CD4-positive, alpha-beta T cell treated with Interferon gamma for 1 hour (primary cell): ENCODE results near the gene PLXNA2.

Source experiments
- DNase-seq: peaks from one replicate; pipeline ENCODE4 v3.0.0-alpha.2; 2020

The PLXNA2 gene

DNA sequence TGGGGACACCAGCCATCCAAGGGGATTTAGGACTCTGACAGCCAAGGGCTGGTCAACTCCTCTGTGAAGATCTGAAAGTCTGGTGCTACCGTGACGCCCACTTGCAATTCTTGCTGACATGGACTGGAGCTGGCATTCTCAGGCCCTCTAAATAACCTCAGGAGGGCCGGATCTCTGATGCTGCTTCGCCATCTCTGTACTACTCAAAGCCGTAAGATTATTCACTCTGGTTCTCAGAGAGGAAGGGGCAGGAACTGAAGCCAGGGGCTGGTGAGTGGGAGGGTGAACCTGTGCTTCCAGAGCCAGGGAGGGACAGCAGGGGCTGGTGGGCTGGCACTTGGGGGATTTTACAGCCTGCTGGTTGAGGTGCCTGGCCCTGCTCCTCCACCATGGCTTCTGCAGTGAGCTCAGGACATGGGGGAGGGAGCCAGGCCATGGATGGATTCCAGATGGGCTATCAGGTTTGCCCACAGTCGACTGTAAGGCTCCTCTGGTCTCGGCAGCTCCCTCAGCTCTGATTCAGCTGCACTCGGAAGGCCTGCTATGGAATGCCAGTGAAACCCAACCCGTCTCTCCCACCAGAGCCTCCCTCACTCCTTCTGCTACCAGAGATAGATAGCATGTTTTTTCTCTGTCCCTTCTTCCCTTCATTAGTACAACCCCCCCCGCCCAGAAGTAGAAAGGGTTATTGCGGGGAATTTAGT lies 84.5 kb downstream of the PLXNA2 start:
- no peak for DNase-seq

DNA sequence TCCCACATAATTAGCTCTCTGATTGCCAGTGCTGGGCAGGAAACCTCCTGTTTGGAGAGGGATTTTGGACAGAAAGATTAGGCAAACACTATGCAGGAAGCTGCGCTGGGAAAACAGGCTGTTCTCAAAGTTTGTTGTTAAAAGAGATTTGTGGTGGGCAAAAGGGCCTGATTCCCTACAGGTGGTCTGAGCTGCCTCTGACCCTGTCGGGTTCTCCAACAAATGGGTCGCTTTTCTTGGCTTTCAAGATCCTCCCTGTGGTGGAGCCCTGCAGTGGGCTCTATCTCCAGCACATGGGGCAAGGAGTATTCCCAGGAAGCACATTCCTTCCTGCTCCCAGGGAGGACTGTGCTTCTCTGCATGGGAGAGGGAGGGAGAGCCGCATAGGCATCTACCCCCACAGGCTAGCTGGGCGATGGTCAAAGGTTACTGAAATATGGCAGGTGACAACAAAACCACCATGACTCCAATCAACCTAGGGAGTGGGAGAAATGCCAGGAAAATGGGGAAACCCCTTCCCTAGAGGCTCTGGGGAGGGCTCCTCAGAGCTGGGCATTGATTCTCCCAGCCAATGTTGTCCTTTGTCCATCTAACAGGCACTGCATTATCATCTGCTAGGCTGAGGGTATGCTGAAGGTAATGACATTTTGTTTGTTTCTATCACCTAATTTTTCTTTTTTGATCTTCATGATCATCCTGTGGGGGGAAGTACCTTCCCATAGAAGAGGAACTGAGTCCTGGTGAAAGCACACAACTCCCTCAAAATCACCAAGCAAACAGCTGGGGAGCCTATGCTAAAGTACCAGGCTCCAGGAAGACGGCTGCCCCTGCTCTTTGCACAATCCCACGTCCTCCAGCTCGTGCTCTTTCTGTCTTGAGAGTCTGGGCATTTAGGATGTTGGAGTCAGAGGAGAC lies 85.3 kb downstream of the PLXNA2 start:
- DNase-seq: no peak

DNA sequence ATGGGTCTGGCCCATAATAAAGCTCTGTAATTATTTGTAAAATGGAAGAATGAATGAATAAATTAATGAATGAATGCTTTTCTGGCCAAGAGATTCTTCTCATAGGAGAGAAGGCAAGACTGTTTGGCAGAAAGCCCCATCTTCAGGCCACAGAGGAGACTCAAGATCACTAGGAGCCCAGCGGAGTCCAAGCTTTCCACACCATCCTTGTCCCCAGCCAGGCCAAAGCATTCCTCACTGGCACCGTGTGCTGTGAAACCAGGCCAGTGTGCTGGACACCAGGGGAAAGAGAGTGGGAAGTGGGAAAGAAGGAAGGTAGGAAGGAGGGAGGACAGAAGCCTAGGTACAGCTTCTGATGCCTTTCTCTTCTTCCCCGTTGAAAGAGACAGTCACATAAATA lies 86.4 kb downstream of the PLXNA2 start:
- no peak for DNase-seq

DNA sequence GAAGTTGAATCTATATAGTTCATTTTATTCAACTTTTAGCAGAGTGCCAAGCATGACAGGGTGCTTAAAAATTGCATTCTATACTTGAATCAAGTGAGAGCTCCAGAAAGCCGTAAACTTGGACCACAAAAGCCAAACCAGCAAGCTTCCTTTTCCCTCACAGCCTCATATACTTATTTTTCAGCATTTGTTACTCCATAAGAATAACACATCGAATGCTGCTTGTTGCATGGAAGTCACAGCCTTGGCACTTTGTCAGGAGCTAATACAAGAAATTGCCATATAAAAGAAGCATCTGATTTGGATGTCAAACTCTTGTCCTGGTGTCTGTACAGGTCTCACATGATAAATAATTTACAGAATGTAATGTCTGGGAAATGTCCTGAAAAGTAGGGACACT lies 87.4 kb downstream of the PLXNA2 start:
- DNase-seq: no peak

DNA sequence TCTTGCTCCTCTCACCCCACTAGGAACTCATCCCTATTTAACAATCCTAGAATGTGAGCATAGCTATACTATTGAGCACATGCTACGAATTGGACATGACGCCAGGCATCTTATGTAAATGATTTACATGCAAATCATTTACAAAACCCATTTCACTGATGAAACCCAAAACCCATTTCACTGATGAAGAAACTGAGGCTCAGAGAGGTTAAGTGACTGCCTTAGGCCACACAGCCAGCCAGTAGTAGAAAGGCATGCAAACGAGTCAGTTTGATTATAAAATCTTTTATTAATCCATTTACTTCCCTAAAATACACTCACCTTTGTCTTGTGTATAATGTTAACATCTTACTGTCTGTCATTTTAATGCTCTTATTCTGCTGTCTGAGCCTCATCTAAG lies 87.9 kb downstream of the PLXNA2 start:
- DNase-seq: no peak

DNA sequence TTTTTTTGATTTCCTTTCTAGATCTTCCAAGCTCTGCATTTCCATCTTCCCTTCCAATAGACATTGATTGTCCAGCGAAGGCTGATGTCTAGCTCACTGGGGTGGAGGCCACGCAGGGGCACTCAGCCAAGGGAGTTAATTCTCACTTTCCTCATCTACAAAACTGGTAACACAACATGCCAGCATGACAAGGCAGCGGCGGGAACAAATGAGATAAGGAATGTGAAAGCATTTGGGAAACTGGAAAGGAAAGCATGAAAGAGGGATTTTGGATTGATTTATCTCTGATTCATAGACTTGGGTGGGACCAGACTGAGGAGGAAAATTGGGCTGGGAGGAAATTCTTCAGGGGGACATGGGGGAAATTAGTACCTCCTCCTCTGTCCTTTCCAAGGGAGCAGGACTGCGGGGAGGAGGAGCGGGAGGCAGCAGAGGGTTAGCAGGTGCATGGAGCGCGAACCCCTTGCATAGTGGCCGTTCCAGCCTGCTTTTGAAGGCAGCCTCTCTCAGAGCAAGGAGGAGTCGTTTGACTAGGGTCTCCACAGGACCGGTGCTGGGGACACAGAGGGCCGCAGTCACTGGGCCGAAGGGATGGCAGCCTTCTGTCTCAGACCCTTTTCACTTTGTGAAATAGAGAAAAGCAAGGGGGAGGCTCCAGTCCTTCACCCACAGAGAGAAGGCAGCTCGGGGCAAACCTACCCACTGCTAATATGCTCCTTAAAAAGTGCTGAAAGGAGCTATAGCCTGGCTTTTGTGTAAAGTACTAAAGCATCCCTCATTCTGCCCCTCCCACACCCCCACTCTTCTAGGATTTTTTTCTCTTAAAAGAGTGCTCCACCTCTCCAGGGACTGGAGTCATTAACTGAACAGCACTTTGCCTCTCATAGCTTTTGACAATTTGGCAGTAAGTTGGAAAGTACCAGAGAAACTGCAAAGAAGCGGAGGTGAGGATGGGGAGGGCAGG lies 89.2 kb downstream of the PLXNA2 start:
- no peak for DNase-seq

DNA sequence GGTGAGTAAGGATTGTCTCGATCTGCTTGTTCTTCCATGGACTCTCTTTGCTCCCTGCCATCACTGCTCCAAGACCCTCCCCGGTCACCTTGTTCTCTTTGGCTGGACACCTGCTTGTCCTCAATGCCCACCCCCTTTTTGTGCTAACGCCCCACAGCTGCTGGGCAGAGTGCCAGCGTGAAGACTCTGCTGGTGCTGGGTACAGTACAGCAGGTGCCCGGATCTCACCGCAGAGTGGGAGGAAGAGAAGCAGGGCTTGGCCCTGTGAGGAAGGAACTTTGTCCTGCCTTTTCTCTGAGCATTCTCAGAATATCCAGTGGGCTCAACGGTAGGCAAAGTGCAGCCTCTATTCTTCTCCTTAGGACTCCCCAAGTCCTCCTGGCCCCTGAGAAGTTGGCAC lies 90.1 kb downstream of the PLXNA2 start:
- no peak for DNase-seq

DNA sequence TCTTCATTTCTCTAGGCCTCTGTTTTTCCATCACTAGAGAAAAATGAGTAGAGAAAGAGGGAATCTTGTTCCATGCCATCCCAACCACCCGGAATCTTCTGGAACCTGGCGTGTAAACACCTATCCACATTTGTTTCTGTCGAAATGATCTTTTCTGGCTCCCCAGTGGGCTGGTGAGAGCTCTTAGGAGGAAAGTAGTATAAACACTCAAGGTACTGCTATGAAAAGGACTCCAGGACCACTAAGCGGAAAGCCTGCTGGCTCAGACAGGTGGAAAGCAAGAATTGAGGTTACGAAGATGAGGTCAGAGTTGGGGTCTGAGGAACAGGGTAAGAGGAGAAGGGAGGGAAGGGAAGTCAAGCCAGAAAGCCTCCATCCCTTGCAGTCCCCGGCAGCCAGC lies 90.8 kb downstream of the PLXNA2 start:
- no peak for DNase-seq

DNA sequence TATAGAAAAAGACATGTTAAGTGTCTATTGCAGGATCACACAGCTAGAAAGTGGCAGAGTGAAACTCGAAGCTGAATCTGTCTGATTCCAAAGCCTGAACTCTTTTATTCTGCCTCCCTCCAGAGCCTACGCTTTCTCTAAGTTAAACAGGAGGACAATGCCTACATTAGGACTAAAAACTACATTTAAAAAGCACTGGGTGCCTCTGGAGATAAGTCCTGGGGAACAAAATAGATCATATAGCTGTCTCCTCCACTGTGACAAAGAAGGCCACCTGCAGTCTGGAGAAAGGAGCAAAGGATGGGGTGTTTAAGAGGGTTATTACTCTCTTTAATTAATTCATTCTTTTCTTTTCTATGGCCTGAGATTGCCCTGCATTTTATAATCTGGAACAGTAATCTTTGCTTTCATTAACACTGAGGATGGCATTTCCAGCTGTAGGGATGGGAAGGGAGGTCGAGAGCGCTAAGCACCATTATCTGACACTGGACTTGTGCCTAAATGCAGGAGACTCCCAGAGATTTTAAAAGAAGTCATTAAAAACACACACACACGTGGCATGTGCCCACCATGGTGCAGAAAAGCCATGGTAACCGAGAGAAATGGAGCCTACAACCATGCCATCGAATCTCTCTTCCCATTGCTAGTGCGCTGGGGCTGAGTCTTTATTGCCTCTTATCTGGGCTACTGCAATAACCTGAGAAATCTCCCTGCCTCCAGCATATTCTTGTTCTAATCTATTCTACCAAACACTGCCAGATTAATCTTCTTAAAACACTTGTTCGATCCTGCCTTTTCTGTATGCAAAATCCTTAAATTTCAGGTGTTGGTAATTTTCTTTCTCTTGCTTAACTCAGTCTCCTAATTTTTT lies 92.2 kb downstream of the PLXNA2 start:
- DNase-seq: no peak

DNA sequence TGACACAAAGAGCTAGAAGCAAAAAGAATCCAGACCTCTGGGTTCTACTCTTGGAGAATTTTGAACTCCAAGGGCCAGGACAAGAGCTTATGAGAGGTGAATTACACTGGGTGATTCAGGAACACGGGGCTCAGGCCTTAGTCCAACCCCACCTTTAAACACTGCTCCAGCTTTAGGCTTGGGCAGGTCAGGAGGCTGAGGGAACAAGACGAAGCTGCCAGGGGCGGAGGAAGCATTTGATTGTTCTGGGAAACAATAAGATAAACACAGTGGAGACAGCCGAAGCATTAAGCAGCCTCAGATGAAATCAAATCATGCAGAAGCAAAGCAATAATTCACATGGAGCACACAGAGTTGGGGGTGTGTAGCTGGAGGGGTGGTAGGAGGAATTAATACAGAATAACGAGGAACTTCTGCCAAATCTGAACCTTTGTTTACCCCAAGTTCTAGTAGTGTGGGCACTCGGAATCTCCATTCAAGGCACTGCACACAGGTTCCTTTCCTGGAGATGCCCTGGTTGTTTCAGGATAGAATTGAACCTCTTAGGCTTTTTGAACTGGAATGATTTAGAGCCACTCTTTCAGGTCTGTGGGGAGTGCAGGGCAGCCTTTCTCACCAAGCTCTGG lies 93.2 kb downstream of the PLXNA2 start:
- DNase-seq: no peak

DNA sequence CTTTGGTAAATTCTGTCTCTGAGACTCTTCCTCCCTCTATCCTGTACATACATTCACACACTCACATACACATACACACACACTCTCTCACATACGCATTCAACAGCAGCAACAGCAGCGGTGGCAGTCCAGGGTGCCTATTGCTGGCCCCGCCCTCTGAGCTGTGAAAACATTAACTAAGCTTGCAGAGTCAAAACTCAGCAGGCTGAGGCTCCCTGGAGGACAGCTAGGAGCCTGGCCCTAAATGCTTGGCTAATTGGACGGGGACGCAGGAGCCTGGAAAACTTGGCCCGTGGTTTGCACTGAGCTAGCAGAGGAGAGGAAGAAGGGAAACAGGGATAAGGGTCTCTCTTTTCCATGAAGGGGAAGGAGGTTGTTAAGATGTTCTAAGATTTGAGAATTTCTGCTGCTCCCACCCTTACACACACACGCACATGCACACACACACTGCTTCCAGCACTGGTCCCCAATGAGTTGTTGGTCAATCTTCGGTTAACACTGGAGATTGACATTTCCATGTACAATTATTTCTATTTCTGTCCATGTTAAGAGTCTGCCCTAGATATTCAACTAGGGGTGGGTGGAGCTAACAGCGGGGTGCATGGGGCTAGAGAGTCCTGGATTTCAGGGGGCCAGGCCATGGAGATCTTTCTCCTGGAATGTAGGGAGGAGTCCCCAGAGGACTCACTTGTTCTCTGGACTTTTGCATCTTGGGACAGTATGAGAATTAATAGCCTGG lies 94.2 kb downstream of the PLXNA2 start:
- no peak for DNase-seq

DNA sequence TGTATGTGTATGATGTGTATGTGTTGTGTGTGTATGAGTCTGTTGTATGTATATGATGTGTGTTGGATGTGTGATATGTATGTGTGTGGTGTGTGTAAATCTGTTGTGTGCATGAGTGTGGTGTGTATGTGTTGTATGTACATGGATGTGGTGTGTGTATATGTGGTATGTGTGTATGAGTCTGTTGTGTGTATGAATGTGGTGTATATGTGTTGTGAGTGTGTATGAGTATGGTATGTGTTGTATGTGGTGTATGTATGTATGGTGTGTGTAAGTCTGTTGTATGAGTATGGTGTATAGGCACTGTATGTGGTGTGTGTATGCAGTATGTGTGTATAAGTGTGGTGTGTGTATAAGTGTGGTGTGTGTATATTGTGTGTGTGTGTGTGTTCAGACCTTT lies 95.0 kb downstream of the PLXNA2 start:
- DNase-seq: no peak

DNA sequence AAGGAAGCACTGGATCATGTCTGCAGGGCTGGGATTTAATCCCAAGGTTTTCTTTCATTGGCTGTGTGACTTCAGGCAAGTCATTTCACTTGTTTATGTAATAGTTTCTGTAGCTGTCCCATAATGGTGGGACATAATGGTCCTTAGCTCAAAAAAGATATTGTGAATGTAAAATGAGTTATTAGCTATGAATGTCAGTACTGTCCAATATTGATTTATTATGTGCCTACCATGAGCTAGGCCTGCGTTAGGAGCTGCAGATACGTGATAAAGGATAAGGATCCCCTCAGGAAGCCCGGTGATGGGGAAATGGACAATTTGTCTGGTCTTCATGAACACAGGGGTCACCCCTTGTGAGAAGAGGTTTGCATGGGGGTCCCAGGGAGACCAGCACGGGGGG lies 95.8 kb downstream of the PLXNA2 start:
- DNase-seq: no peak

DNA sequence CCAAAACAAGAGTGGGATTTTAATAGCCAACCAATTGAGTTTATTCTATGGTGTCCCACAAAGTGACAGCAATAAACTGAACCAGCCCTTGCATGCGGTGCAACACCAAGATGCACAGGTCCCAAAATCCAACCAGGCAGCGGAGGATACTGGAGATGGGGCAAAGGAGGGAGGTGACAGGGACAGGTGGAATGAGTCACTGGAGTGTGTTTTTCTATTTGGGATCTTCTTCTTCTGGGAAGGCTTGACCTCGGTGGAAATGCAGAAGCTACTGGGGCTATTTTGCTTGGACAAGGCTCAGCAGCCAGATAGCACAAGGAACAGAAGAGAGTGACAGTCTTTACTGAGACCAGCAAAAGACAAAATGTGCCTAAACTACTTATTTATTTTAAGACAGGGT lies 97.5 kb downstream of the PLXNA2 start:
- DNase-seq: no peak

DNA sequence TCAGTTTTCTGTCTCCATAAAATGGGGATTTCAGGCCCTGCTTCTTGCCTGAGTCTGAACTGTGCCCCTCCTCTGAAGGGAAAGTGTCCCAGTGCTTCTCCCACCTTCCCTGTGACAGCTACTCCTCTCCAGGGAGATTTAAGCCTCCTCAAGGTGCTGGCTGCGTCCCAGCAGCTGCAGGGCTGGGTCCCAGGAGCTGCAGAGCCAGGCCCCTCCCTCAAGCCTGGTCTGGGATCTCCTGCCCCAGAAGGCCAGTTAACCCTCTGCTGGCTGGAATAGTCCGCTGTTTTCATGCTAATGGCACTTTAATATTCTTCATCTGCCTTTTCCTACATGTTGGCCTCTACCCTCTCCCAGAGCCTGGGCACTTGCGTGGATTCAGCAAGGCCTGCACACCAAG lies 99.0 kb downstream of the PLXNA2 start:
- no peak for DNase-seq

DNA sequence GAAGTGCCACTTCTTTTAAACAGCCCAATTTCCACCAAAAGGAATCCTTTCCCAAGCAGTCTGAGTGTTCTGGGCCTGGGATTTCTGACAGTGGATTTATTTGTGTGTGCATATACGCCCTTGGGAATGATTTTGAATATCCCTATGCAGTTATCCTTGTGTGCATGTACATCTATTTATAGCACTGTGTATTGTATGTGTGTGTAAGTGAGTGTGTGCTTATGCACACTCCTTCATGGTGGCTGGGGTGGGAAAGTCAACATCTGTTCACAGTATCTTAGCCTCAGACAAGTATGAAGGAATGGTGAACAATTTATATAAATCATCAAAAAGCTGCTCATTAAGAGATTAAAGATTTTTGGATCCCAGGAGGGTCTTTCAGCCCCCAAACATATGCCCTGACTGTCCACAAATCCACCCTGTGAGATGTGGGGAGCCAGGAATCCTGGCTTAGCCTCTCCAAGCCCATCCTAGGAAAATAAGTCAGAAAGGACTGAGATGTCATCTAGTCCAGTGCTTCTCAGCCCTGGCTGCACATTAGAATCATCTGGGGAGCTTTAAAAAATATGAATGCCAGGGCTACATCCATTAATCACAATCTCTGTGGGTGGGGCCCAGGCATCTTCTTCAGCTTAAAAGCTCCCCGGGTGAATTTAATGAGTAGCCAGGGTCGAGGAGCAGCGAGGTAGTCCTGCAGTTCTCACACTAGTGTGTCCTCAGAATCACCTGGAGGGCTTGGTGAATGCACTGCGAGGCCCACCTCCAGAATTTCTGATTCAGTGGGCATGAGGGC lies 101.4 kb downstream of the PLXNA2 start:
- DNase-seq: no peak

DNA sequence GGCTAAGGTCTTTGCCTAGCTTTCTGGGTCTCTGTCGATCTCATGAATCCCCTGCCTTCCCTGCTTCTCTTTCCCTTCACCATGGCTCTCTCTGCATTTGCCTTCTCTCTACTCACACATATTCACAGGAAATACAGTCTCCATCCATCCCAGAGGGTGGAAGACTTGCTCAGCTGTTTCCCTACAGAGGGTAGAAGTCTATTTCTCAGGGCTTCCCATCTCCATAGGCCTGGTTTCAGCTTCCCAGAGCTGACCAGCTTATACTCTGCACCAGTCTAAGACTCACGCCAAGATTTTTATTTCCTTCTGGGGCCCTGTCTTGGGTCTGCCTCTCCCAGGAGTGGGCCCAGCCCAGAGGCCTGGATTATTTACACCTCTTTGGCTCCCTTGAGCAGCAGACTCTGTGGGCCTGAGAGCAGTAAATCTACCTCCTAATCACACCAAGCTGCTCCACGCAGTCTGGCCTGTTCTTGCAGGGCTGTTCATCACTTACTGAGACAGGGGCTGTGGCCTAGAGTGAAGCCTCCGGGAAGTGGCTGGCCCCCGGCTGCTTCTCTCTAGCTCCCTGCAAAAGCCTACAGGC lies 102.5 kb downstream of the PLXNA2 start:
- DNase-seq: no peak

DNA sequence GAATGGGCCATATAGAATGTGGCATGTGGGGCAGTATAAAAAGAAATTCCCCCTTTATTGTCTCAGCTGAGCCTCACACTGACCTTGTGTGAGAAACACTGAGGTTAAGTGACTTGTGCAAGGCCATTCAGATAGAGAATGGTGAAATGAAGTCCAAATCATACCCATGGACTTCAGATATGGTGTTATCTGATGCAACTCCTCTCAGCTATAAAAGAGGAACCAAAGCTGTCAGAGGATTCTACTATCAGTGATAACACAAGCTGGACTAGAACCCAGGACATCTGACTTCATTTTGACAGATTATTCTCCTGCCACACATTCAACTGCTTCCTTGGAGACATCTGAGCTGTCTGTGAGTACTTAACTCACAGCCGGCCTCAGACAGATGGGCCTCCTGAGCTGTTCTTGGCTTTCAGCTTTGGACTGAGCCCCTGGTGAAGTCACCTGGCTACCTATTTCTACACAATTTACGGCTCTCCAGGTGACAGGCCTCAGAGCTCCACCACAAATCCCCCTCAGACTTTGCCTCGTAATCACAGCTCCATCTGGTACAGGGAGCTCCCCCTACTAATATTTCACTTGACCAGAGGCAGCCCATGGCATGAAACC lies 104.6 kb downstream of the PLXNA2 start:
- DNase-seq: no peak

DNA sequence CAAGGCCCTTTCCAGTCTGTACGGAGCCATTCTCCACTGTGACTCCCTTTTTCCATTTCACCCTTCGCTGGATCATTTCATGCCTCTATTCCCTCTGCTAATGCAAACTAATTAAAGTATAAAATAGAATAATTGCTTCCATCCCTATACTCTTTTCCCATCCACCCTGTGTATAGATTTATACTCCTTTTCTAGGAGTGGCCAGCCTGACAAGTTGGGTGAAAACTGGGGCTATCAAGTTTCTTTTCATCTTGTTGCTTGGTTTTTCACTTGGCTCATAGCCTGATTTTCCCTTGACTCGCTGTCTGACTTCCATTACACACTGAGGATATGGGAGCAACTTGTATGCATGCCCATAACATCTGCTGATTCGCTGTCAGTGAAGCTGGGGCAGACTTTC lies 107.0 kb downstream of the PLXNA2 start:
- no peak for DNase-seq
